H9 (cell line): ENCODE data around the gene DPH2. TPM values are rescaled to one million over a fixed set of nuclear protein-coding genes. Genes with fewer than 3 reads are reported as not detected.

Source experiments
- DNase-seq: peaks from one replicate; pipeline ENCODE4 v3.0.0-alpha.2; 2017
- H2AFZ ChIP-seq: one replicate; pipeline ENCODE4 v1.6.1; 2013; ENCODE audit warnings: mild to moderate bottlenecking, low read length, control low read depth, moderate library complexity
- H2AK5ac ChIP-seq: 2 replicates; pipeline ENCODE4 v1.6.1; 2013; ENCODE audit warnings: low read length, control low read depth, mixed read lengths; ENCODE audit not compliant: insufficient read length
- H2BK120ac ChIP-seq: one replicate; pipeline ENCODE4 v1.6.1; 2013; ENCODE audit warnings: low read depth, mild to moderate bottlenecking, low read length, control low read depth, inconsistent platforms; ENCODE audit not compliant: poor library complexity, severe bottlenecking
- H2BK12ac ChIP-seq: 2 replicates; pipeline ENCODE4 v1.6.1; 2013; ENCODE audit warnings: low read length, control low read depth, mixed read lengths, low read depth; ENCODE audit not compliant: insufficient read length
- H2BK15ac ChIP-seq: 2 replicates; pipeline ENCODE4 v1.6.1; 2013; ENCODE audit warnings: low read depth, low read length, control low read depth
- H2BK20ac ChIP-seq: one replicate; pipeline ENCODE4 v1.6.1; 2013; ENCODE audit warnings: low read depth, mild to moderate bottlenecking, low read length, control low read depth, inconsistent platforms; ENCODE audit not compliant: poor library complexity, severe bottlenecking
- H2BK5ac ChIP-seq: 2 replicates; pipeline ENCODE4 v1.6.1; 2013; ENCODE audit warnings: low read length, control low read depth, mixed read lengths; ENCODE audit not compliant: insufficient read length
- H3K14ac ChIP-seq: 2 replicates; pipeline ENCODE4 v1.6.1; 2013; ENCODE audit warnings: low read length, control low read depth; ENCODE audit not compliant: insufficient read depth
- H3K18ac ChIP-seq: 2 replicates; pipeline ENCODE4 v1.6.1; 2013; ENCODE audit warnings: low read depth, mild to moderate bottlenecking, mixed read lengths, low read length, control low read depth; ENCODE audit not compliant: insufficient read length
- H3K23ac ChIP-seq: 2 replicates; pipeline ENCODE4 v1.6.1; 2013; ENCODE audit warnings: low read length, control low read depth, mixed read lengths, low read depth; ENCODE audit not compliant: insufficient read length
- H3K23me2 ChIP-seq: 2 replicates; pipeline ENCODE4 v1.6.1; 2013; ENCODE audit warnings: low read depth, mild to moderate bottlenecking, mixed read lengths, low read length, control low read depth; ENCODE audit not compliant: insufficient read length, poor library complexity, severe bottlenecking
- H3K27ac ChIP-seq: 2 replicates; pipeline ENCODE4 v1.5.1; 2013; ENCODE audit warnings: low read length, control low read depth, mixed read lengths, low read depth; ENCODE audit not compliant: insufficient read length
- H3K27me3 ChIP-seq: 2 replicates; pipeline ENCODE4 v1.6.1; 2013; ENCODE audit warnings: low read length, control low read depth, inconsistent platforms; ENCODE audit not compliant: insufficient read depth
- H3K4ac ChIP-seq: 2 replicates; pipeline ENCODE4 v1.6.1; 2013; ENCODE audit warnings: low read depth, mild to moderate bottlenecking, control low read depth, inconsistent platforms, low read length, moderate library complexity
- H3K4me1 ChIP-seq: 2 replicates; pipeline ENCODE4 v1.6.1; 2013; ENCODE audit warnings: low read length, control low read depth, inconsistent platforms; ENCODE audit not compliant: insufficient read depth
- H3K4me2 ChIP-seq: 2 replicates; pipeline ENCODE4 v1.6.1; 2013; ENCODE audit warnings: low read length, control low read depth, mixed read lengths; ENCODE audit not compliant: insufficient read length, insufficient read depth
- H3K56ac ChIP-seq: 2 replicates; pipeline ENCODE4 v1.6.1; 2013; ENCODE audit warnings: low read depth, mild to moderate bottlenecking, mixed read lengths, low read length, control low read depth; ENCODE audit not compliant: insufficient read length
- H3K79me1 ChIP-seq: 2 replicates; pipeline ENCODE4 v1.6.1; 2013; ENCODE audit warnings: low read depth, mild to moderate bottlenecking, moderate library complexity, low read length, control low read depth, inconsistent platforms; ENCODE audit not compliant: insufficient read depth, poor library complexity, severe bottlenecking
- H3K79me2 ChIP-seq: 2 replicates; pipeline ENCODE4 v1.6.1; 2013; ENCODE audit warnings: low read length, control low read depth, inconsistent platforms; ENCODE audit not compliant: insufficient read depth
- H3K9ac ChIP-seq: 2 replicates; pipeline ENCODE4 v1.6.1; 2013; ENCODE audit warnings: low read length, control low read depth, mixed read lengths; ENCODE audit not compliant: insufficient read length; ENCODE audit errors: extremely low read depth
- H3K9me3 ChIP-seq: one replicate; pipeline ENCODE4 v1.6.1; 2013; ENCODE audit warnings: low read depth, low read length, inconsistent platforms; ENCODE audit not compliant: control insufficient read depth
- H3T11ph ChIP-seq: one replicate; pipeline ENCODE4 v1.6.1; 2013; ENCODE audit warnings: mild to moderate bottlenecking, low read length, control low read depth, inconsistent platforms
- H4K20me1 ChIP-seq: one replicate; pipeline ENCODE4 v1.6.1; 2013; ENCODE audit not compliant: control insufficient read depth, insufficient read length, insufficient read depth
- H4K5ac ChIP-seq: 2 replicates; pipeline ENCODE4 v1.6.1; 2013; ENCODE audit warnings: low read depth, mild to moderate bottlenecking, mixed read lengths, low read length, control low read depth; ENCODE audit not compliant: insufficient read length
- H4K8ac ChIP-seq: replicated peaks from 2 replicates; pipeline ENCODE4 v1.6.1; 2013; ENCODE audit warnings: low read length, control low read depth, mixed read lengths, low read depth; ENCODE audit not compliant: insufficient read length
- H4K91ac ChIP-seq: 2 replicates; pipeline ENCODE4 v1.6.1; 2013; ENCODE audit warnings: low read depth, mild to moderate bottlenecking, moderate library complexity, mixed read lengths, low read length, control low read depth; ENCODE audit not compliant: insufficient read length
- H3K27ac Mint-ChIP-seq, 3 experiments: 2 replicates in 2 of 3; 3 replicates in 1 of 3; pipeline ENCODE4 v1.8.0; 2020 to 2021; ENCODE audit warnings: mixed read lengths in 3 of 3, mild to moderate bottlenecking in 1 of 3, moderate library complexity in 1 of 3
- H3K27me3 Mint-ChIP-seq: 2 replicates; pipeline ENCODE4 v1.8.0; 2021; ENCODE audit warnings: low read depth, mild to moderate bottlenecking, moderate library complexity, mixed read lengths
- H3K36me3 Mint-ChIP-seq, 3 experiments: 2 replicates in 2 of 3; 3 replicates in 1 of 3; pipeline ENCODE4 v1.8.0; 2020 to 2021; ENCODE audit warnings: low read depth in 3 of 3, mixed read lengths in 3 of 3; ENCODE audit not compliant: insufficient read depth in 1 of 3
- H3K4me1 Mint-ChIP-seq, 2 experiments: 2 replicates each; pipeline ENCODE4 v1.8.0; 2020; ENCODE audit warnings: mixed read lengths in 2 of 2
- H3K4me3 Mint-ChIP-seq, 2 experiments: 2 replicates in 1 of 2; 3 replicates in 1 of 2; pipeline ENCODE4 v1.8.0; 2020 to 2021; ENCODE audit warnings: mild to moderate bottlenecking in 2 of 2, mixed read lengths in 2 of 2, moderate library complexity in 1 of 2
- H3K9me3 Mint-ChIP-seq, 2 experiments: 2 replicates in 1 of 2; 3 replicates in 1 of 2; pipeline ENCODE4 v1.8.0; 2020; ENCODE audit warnings: mild to moderate bottlenecking in 2 of 2, mixed read lengths in 2 of 2, moderate library complexity in 1 of 2
- CTCF ChIP-seq: fragments of 200-600 bp; sonication (generic); conservative IDR thresholded peaks from 3 replicates; pipeline ENCODE4 v1.8.0; 2021; ENCODE audit warnings: antibody characterized with exemption, mild to moderate bottlenecking
- WGBS: extraction: QIAGEN DNeasy Blood & Tissue Kit; methylation state at CpG from one replicate; pipeline ENCODE4 v1.1.7; 2013; ENCODE audit warnings: missing lambda C conversion rate, low lambda C conversion rate, mixed read lengths; ENCODE audit not compliant: insufficient read length; ENCODE audit errors: extremely low coverage; 5-methylcytosine and 5-hydroxymethylcytosine counted together
- total RNA-seq: library from RNA; stranded (reverse); gene quantifications from 2 replicates; pipeline ENCODE4 v1.2.1, GENCODE V29; 2021

The DPH2 gene
- total RNA-seq, 1 experiment from 2014 or later, result 74.4 TPM

GRCh38 chr1:43949678-43950077 is 20.1 kb upstream of the DPH2 start:
- Histone ChIP-seq H2BK15ac (no peak overlapping the region), H3K79me1 (no peaks in the 10 kb centered on the region), H2AFZ (no peak overlapping the region), H3K27ac (no peak overlapping the region), H2BK12ac (no peak overlapping the region), H3K9ac (no peak overlapping the region), H4K20me1 (no peaks in the 10 kb centered on the region), H2BK5ac (no peak overlapping the region), H4K91ac (no peak overlapping the region), H3K23me2 (peaks cover 10% of the 10 kb centered on the region), H3K79me2 (no peaks in the 10 kb centered on the region), H2BK20ac (no peak overlapping the region), H3K27me3 (no peaks in the 10 kb centered on the region), H3K18ac (no peak overlapping the region), H4K8ac (no peak overlapping the region), H2BK120ac (no peak overlapping the region), H3K4me1 (no peaks in the 10 kb centered on the region), H3K9me3 (no peaks in the 10 kb centered on the region), H3K23ac (no peak overlapping the region), H3K14ac (no peak overlapping the region), H3T11ph (no peak overlapping the region), H3K56ac (no peak overlapping the region), H4K5ac (no peak overlapping the region), H2AK5ac (no peak overlapping the region), H3K4ac (no peak overlapping the region), H3K4me2 (no peak overlapping the region)
- no CpG with 5 or more reads among the region's 13 CpGs for WGBS
- Mint-ChIP-seq H3K9me3 (no peaks in the 10 kb centered on the region), H3K27ac (no peak overlapping the region; a peak in 1 of 7 replicates), H3K36me3 (peaks cover 0 to 9% (median 7%) of the 10 kb centered on the region in 3 experiments; a peak in 6 of 7 replicates), H3K4me3 (no peak overlapping the region), H3K27me3 (no peaks in the 10 kb centered on the region; the same call in 1 of the 2 replicates), H3K4me1 (peaks cover 26 to 27% of the 10 kb centered on the region in 2 experiments)
- no peak for TF ChIP-seq CTCF
- no peak for DNase-seq
